SK-N-SH (cell line): ENCODE results near the gene SCNM1. TPM values are rescaled to one million over a fixed set of nuclear protein-coding genes. Genes with fewer than 3 reads are reported as not detected.

Experiments
- CTCF ChIA-PET: fragments of 300-600, 350-600 bp; formaldehyde crosslinking; extraction: SDS; loops from one replicate; lab custom pipeline; 2021; lab: Yijun Ruan, JAX
- POLR2A ChIA-PET: fragments of 350-600 bp; sonication (Branson Sonifier 250); formaldehyde crosslinking; extraction: SDS; loops from one replicate; lab custom pipeline; 2020; ENCODE audit warnings: antibody characterized with exemption, inconsistent platforms; lab: Yijun Ruan, JAX
- DNase-seq: peaks from one replicate; pipeline ENCODE4 v3.0.0; 2012
- H2AFZ ChIP-seq: fragments of 200-600 bp; sonication (generic); 2 replicates; pipeline ENCODE4 v1.8.1; 2016; ENCODE audit warnings: antibody characterized with exemption, mild to moderate bottlenecking, low read depth
- H3F3A ChIP-seq: fragments of 200-600 bp; sonication (generic); replicated peaks from 2 replicates; pipeline ENCODE3; 2016; ENCODE audit warnings: antibody characterized with exemption, mild to moderate bottlenecking; ENCODE audit not compliant: insufficient read depth
- H3K27ac ChIP-seq, 2 experiments: fragments of 200-500 bp in 1 of 2; fragments of 200-600 bp in 1 of 2; sonication (Bioruptor generic) in 1 of 2; sonication (generic), shearing (Covaris generic) in 1 of 2; 2 replicates each; pipeline versions ENCODE4 v1.5.1 to v1.6.1; 2014 to 2016; ENCODE audit warnings: low read depth in 2 of 2, inconsistent platforms in 1 of 2, low read length in 1 of 2, mild to moderate bottlenecking in 1 of 2, mixed read lengths in 1 of 2
- H3K27me3 ChIP-seq: fragments of 200-600 bp; sonication (generic), shearing (Covaris generic); 2 replicates; pipeline ENCODE4 v1.6.1; 2016; ENCODE audit warnings: mixed run types; ENCODE audit not compliant: insufficient read depth
- H3K36me3 ChIP-seq, 2 experiments: fragments of 200-500 bp in 1 of 2; fragments of 200-600 bp in 1 of 2; sonication (Bioruptor generic) in 1 of 2; sonication (generic) in 1 of 2; replicated peaks in 1 of 2; 2 replicates each; pipeline versions ENCODE3 to v1.5.1; 2014 to 2016; ENCODE audit warnings: low read length in 1 of 2, mild to moderate bottlenecking in 1 of 2; ENCODE audit not compliant: insufficient read depth in 2 of 2, control insufficient read depth in 1 of 2
- H3K4me1 ChIP-seq, 2 experiments: fragments of 200-500 bp in 1 of 2; fragments of 200-600 bp in 1 of 2; sonication (Bioruptor generic) in 1 of 2; sonication (generic), shearing (Covaris generic) in 1 of 2; 2 replicates each; pipeline versions ENCODE4 v1.5.1 to v1.6.1; 2014 to 2016; ENCODE audit warnings: low read depth in 1 of 2, low read length in 1 of 2, mixed run types in 1 of 2; ENCODE audit not compliant: insufficient read depth in 2 of 2, control insufficient read depth in 1 of 2
- H3K4me2 ChIP-seq: fragments of 200-600 bp; sonication (generic), shearing (Covaris generic); 2 replicates; pipeline ENCODE4 v1.6.1; 2017; ENCODE audit warnings: mixed run types
- H3K4me3 ChIP-seq, 2 experiments: fragments of 200-500 bp in 1 of 2; fragments of 200-600 bp in 1 of 2; sonication (Bioruptor generic) in 1 of 2; sonication (generic), shearing (Covaris generic) in 1 of 2; 2 replicates each; pipeline versions ENCODE4 v1.5.1 to v1.8.1; 2014 to 2016; ENCODE audit warnings: low read depth in 2 of 2, inconsistent platforms in 1 of 2, low read length in 1 of 2, mild to moderate bottlenecking in 1 of 2, mixed read lengths in 1 of 2, moderate library complexity in 1 of 2
- H3K79me2 ChIP-seq: fragments of 200-600 bp; sonication (generic); 2 replicates; pipeline ENCODE4 v1.8.1; 2017; ENCODE audit warnings: mild to moderate bottlenecking; ENCODE audit not compliant: insufficient read depth
- H3K9ac ChIP-seq: fragments of 200-600 bp; sonication (generic); 2 replicates; pipeline ENCODE4 v1.6.1; 2017; ENCODE audit warnings: mixed run types
- H3K9me2 ChIP-seq: fragments of 200-600 bp; sonication (generic); 2 replicates; pipeline ENCODE4 v1.6.1; 2017; ENCODE audit warnings: mixed run types
- H3K9me3 ChIP-seq: fragments of 200-600 bp; sonication (generic); 2 replicates; pipeline ENCODE4 v1.6.1; 2017; ENCODE audit warnings: mixed run types, mild to moderate bottlenecking, moderate library complexity
- H4K20me1 ChIP-seq: fragments of 200-600 bp; sonication (generic); 2 replicates; pipeline ENCODE4 v1.6.1; 2017; ENCODE audit warnings: mild to moderate bottlenecking, mixed run types; ENCODE audit not compliant: insufficient read depth
- ELF1 ChIP-seq: IDR thresholded peaks from 2 replicates; pipeline ENCODE4 v1.4.0; 2012
- EZH2phosphoT487 ChIP-seq: fragments of 200-600 bp; sonication (generic); IDR thresholded peaks from 2 replicates; pipeline ENCODE4 v1.6.1; 2017; ENCODE audit warnings: low read depth, mixed run types, mild to moderate bottlenecking, antibody characterized with exemption, moderate library complexity, borderline replicate concordance
- FOSL2 ChIP-seq: IDR thresholded peaks from 2 replicates; pipeline ENCODE4 v1.4.0; 2012; ENCODE audit warnings: low read depth, mild to moderate bottlenecking, moderate library complexity, borderline replicate concordance
- IRF3 ChIP-seq: fragments of 150-350 bp; IDR thresholded peaks from 2 replicates; pipeline ENCODE4 v1.6.1; 2016; ENCODE audit warnings: mild to moderate bottlenecking, low read depth, low read length
- JUND ChIP-seq: IDR thresholded peaks from 2 replicates; pipeline ENCODE4 v1.4.0; 2012
- MEF2A ChIP-seq: IDR thresholded peaks from 2 replicates; pipeline ENCODE4 v1.4.0; 2012; ENCODE audit warnings: low read depth, borderline replicate concordance
- MXI1 ChIP-seq: IDR thresholded peaks from 2 replicates; pipeline ENCODE4 v1.6.1; 2012; ENCODE audit warnings: mild to moderate bottlenecking, low read depth, low read length, improper control_type of control experiment
- NRF1 ChIP-seq: IDR thresholded peaks from 2 replicates; pipeline ENCODE4 v1.6.1; 2012; ENCODE audit warnings: low read depth, mild to moderate bottlenecking, low read length
- POLR2AphosphoS5 ChIP-seq: IDR thresholded peaks from 2 replicates; pipeline ENCODE4 v1.6.1; 2012; ENCODE audit warnings: low read depth, low read length
- REST ChIP-seq: IDR thresholded peaks from 2 replicates; pipeline ENCODE4 v1.6.1; 2012; ENCODE audit warnings: mild to moderate bottlenecking, low read depth, low read length, moderate library complexity
- SIN3A ChIP-seq: IDR thresholded peaks from 2 replicates; pipeline ENCODE4 v1.6.1; 2012; ENCODE audit warnings: low read depth, mild to moderate bottlenecking, low read length, moderate library complexity, borderline replicate concordance
- SMC3 ChIP-seq: IDR thresholded peaks from 2 replicates; pipeline ENCODE4 v1.6.1; 2012; ENCODE audit warnings: low read depth, low read length, improper control_type of control experiment
- TCF12 ChIP-seq: IDR thresholded peaks from 2 replicates; pipeline ENCODE4 v1.4.0; 2012
- TEAD4 ChIP-seq: IDR thresholded peaks from 2 replicates; pipeline ENCODE4 v1.4.0; 2012; ENCODE audit warnings: mild to moderate bottlenecking, borderline replicate concordance; ENCODE audit not compliant: insufficient read depth
- WGBS: methylation state at CpG from one replicate; pipeline ENCODE4 v1.1.6; 2017; ENCODE audit warnings: low lambda C conversion rate; 5-methylcytosine and 5-hydroxymethylcytosine counted together
- polyA plus RNA-seq, 3 experiments: library from polyadenylated mRNA; depleted of rRNA; stranded (reverse); fragments of >200 nt; gene quantifications; 2 replicates each; pipeline ENCODE4 v1.2.3, GENCODE V29; 2012
- TF ChIP-seq, protein P1 (sequence below): fragments of 150-350 bp; IDR thresholded peaks from 2 replicates; pipeline ENCODE4 v1.6.1; 2017; ENCODE audit warnings: antibody characterized with exemption, low read length, low read depth, borderline replicate concordance

Gene SCNM1
- polyA plus RNA-seq, 1 of the 3 experiments (the other 2 are of a cell fraction): 27.8 TPM

DNA sequence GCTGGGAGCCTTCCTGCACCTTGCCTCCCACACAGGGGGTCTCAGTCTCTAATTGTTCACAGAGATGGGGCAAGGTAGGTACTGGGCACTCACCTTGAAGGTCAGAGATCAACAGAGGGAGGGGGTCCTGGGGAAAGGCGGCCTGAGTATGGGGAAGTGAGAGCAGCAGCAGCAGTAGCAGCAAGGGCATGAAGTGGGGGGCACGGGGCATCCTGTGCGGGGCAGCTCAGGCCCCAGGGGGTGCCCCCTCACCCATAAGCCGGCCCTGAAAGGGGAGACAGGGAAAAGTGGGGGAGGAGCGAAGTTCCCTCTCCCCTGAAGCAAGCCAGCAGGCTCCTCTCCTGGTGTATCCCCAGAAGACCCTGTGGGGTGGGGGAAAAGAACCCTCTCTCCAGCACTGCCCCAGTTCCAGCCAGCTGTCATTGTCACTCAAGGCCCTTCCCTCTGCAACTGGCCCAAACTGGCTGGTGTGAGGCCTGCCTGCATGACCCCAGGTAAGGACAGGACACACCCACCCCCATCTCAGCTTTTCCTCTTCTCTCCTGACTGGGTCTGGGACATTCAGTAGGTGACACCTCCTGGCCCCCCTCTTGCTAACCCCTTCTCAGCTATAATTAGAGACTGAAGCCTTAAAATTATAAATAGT, 23.4 kb upstream of the SCNM1 start:
- Histone ChIP-seq H3K79me2 (no peaks in the 10 kb centered on the region), H3K4me2 (no peak overlapping the region), H3K4me3 (no peak overlapping the region), H4K20me1 (no peaks in the 10 kb centered on the region), H3K4me1 (peaks cover 0 to 21% of the 10 kb centered on the region in 2 experiments; a peak in 1 of 4 replicates), H2AFZ (no peak overlapping the region), H3F3A (no peaks in the 10 kb centered on the region), H3K9me3 (no peaks in the 10 kb centered on the region), H3K9me2 (no peaks in the 10 kb centered on the region), H3K27ac (no peak overlapping the region), H3K9ac (no peak overlapping the region), H3K27me3 (no peaks in the 10 kb centered on the region), H3K36me3 (no peaks in the 10 kb centered on the region)
- DNase-seq: peak; percentile 16
- no peak for TF ChIP-seq NRF1
- no peak for TF ChIP-seq POLR2AphosphoS5
- TF ChIP-seq IRF3: no peak
- no peak for TF ChIP-seq MEF2A
- no peak for TF ChIP-seq TCF12
- TF ChIP-seq JUND: no peak
- no peak for TF ChIP-seq SIN3A
- no peak for TF ChIP-seq REST
- TF ChIP-seq EZH2phosphoT487: no peak
- ChIA-PET POLR2A (interaction anchor here (1.2 kb wide), 1 partner anchor 83 kb away, joined by 3 read pairs; the partner anchor contains the start of gene MLLT11), CTCF (interaction anchor here (0.8 to 6.8 kb wide), 5 partner anchors 13 to 118 kb away, joined by 3 to 40 read pairs (median 4); partner anchors contain the start of genes MLLT11 and TNFAIP8L2)
- 68% methylated on average over 5 of the region's 5 CpGs for whole genome bisulfite sequencing

DNA sequence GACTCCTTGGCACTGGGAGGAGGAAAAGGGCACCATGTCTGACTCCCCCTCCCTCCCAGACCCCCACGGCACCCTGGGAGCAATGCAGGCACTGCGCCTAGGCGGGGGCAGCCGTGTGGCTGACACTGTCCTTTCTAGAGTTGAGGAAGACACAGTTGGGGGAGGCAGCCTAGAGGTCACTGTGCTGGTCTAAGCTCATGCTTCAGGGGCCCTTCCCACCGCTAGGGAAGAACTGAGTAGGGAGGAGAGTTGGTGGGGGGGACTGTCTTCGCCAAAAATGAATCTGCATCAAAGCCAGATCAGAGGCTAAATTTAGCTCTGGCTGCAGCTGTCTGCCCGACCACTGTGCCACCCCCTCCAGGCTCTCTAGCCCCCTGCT, 22.9 kb upstream of the SCNM1 start:
- H3K27ac ChIP-seq: no peak overlapping the region
- peak; percentile 14 for DNase-seq
- POLR2A ChIA-PET: no interaction called here
- H3K4me1 ChIP-seq: peaks cover 0 to 21% of the 10 kb centered on the region in 2 experiments; a peak in 1 of 4 replicates
- H4K20me1 ChIP-seq: no peaks in the 10 kb centered on the region
- CTCF ChIA-PET: interaction anchor here (0.8 to 6.8 kb wide), 5 partner anchors 13 to 118 kb away, joined by 3 to 40 read pairs (median 4); partner anchors contain the start of genes MLLT11 and TNFAIP8L2
- no peak for TF ChIP-seq TEAD4
- TF ChIP-seq ELF1: no peak
- no peak for TF ChIP-seq MXI1
- TF ChIP-seq FOSL2: no peak
- TF ChIP-seq JUND: no peak
- TF ChIP-seq NRF1: no peak
- TF ChIP-seq MEF2A: no peak
- no peak for TF ChIP-seq SMC3
- TF ChIP-seq, protein P1, sequence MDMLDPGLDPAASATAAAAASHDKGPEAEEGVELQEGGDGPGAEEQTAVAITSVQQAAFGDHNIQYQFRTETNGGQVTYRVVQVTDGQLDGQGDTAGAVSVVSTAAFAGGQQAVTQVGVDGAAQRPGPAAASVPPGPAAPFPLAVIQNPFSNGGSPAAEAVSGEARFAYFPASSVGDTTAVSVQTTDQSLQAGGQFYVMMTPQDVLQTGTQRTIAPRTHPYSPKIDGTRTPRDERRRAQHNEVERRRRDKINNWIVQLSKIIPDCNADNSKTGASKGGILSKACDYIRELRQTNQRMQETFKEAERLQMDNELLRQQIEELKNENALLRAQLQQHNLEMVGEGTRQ: no peak
- WGBS: 50% methylated on average over 5 of the region's 7 CpGs
- no peak overlapping the region for H3K9ac ChIP-seq
- no peaks in the 10 kb centered on the region for H3K36me3 ChIP-seq
- H3F3A ChIP-seq: no peaks in the 10 kb centered on the region
- H3K4me3 ChIP-seq: no peak overlapping the region
- H3K4me2 ChIP-seq: no peak overlapping the region
- H3K27me3 ChIP-seq: no peaks in the 10 kb centered on the region
- no peaks in the 10 kb centered on the region for H3K9me2 ChIP-seq
- H2AFZ ChIP-seq: no peak overlapping the region
- no peaks in the 10 kb centered on the region for H3K9me3 ChIP-seq
- no peaks in the 10 kb centered on the region for H3K79me2 ChIP-seq
